Measurements from ENCODE around the gene SERPINA10.

DNA sequence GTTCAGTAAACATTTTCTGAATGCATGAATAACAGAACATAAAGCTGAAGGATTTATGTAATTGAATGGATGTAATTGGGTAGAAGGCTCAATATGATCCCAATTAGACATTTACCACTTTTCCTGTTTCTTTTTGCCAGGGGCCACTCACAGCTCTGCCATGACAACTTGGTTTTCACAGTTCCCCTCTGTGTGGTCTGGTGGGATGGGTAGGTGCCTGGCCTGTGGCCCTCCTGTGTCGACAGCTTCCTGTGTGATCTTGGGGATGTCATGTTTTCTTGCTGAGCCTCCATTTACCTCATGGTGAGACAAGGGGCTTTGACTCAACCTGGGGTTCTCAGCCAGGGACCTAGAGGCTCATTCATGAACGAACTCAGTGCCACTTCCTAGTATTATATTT, 12.6 kb upstream of the SERPINA10 start:
- no peak for TF ChIP-seq ZFX (IDR thresholded peaks at IDR 0.05)
- TF ChIP-seq CTCF (conservative IDR thresholded peaks at IDR 0.05) = no peak

Data from C4-2B (cell line).